Measurements from ENCODE around the gene PIN1. TPM values are rescaled to one million over a fixed set of nuclear protein-coding genes. Genes with fewer than 3 reads are reported as not detected.
A peak's percentile ranks its signal among the peaks of the same experiment; 100 is the strongest.

The PIN1 gene
- total and polyA plus RNA-seq, 2 of the 13 experiments (the other 11 are each of a cell fraction or from before 2014, with no cell fraction given) = 31.9 to 72.0 TPM

- Histone ChIP-seq H3K4me1 (ENCODE audit: insufficient read depth, low read length) (peaks cover 33% of the 10 kb centered on the region), H3K4me3 (replicated peaks in 1 of 3; ENCODE audit: insufficient read depth in 1 of 3, low read depth in 2 of 3, low read length in 3 of 3) (peak overlapping the region; percentile 81 to 95 (median 84)), H3K9ac (ENCODE audit: insufficient read depth, low read depth, low read length) (peak overlapping the region; percentile 91), H3K79me2 (ENCODE audit: insufficient read depth, low read length) (peaks cover 34% of the 10 kb centered on the region), H2AFZ (ENCODE audit: low read length) (no peak overlapping the region), H3K4me2 (ENCODE audit: low read depth, low read length) (peak overlapping the region; percentile 78), H3K36me3 (replicated peaks in 1 of 2; ENCODE audit: control insufficient read depth in 1 of 2, insufficient read depth in 2 of 2, low read length in 2 of 2) (peaks cover 2 to 6% of the 10 kb centered on the region in 2 experiments; a peak in 3 of 5 replicates), H3K27ac (ENCODE audit: extremely low read length, insufficient read depth, low read length) (peak overlapping the region; percentile 93), H4K20me1 (ENCODE audit: insufficient read depth, low read length) (peaks cover 6% of the 10 kb centered on the region; the same call in 1 of the 2 replicates), H3K27me3 (ENCODE audit: control insufficient read depth in 1 of 2, insufficient read depth in 2 of 2, low read length in 2 of 2) (no peaks in the 10 kb centered on the region; a peak in 1 of 5 replicates), H3K9me3 (ENCODE audit: low read length) (no peaks in the 10 kb centered on the region; the same call in 1 of the 2 replicates)
- intact Hi-C loops (cut with micrococcal nuclease; ENCODE audit: unreplicated experiment) = loop anchor here (2.0 kb wide), 1 partner anchor 33 kb away; no protein-coding TSS in a partner anchor
- TSS peak; percentile 51 for BruUV-seq (replicated peaks)
- WGBS (ENCODE audit: low lambda C conversion rate) = 9% methylated on average over 4 of the region's 39 CpGs
- POLR2A ChIA-PET = interaction anchor here (0.9 to 2.5 kb wide), 7 partner anchors 9 to 213 kb away, joined by 3 to 16 read pairs (median 5); partner anchors contain the start of genes PIN1, UBL5 and ZNF846
- ATAC-seq = peak; percentile 34
- CTCF ChIA-PET (ENCODE audit: low intra/inter-chr PET ratio, low total read pairs) = no interaction called here
- in situ Hi-C loops (cut with HindIII; ENCODE audit: extremely low pct_ligation_motif_present, low pct_unique_long_range_greater_than_20kb) = no loop called here
- no peak for FAIRE-seq
- DNase-seq (ENCODE audit: low spot score) = no peak
- TF ChIP-seq ZNF564 (CRISPR knock-in tag; IDR thresholded peaks at IDR 0.05) (no peak), ZSCAN30 (CRISPR knock-in tag; IDR thresholded peaks at IDR 0.05) (no peak), ZNF616 (CRISPR knock-in tag; IDR thresholded peaks at IDR 0.05; ENCODE audit: low read depth) (no peak), ZFYVE20 (CRISPR knock-in tag; IDR thresholded peaks at IDR 0.05; ENCODE audit: borderline replicate concordance, low read depth) (0 out of 2 replicates have a peak, but pooled peaks have one; percentile 63), SIX4 (CRISPR knock-in tag; IDR thresholded peaks at IDR 0.05) (no peak), NFE2 (CRISPR knock-in tag; IDR thresholded peaks at IDR 0.05) (no peak), FLYWCH1 (CRISPR knock-in tag; IDR thresholded peaks at IDR 0.05) (no peak), KDM5A (IDR thresholded peaks at IDR 0.05; ENCODE audit: borderline replicate concordance, low read length) (peak; percentile 95), SCMH1 (CRISPR knock-in tag; IDR thresholded peaks at IDR 0.05; ENCODE audit: borderline replicate concordance) (no peak), SAP130 (CRISPR knock-in tag; IDR thresholded peaks at IDR 0.05; ENCODE audit: low read depth) (no peak), ZNF329 (CRISPR knock-in tag; IDR thresholded peaks at IDR 0.05; ENCODE audit: low read depth) (0 out of 2 replicates have a peak, but pooled peaks have one; percentile 50), ZNF496 (CRISPR knock-in tag; IDR thresholded peaks at IDR 0.05; ENCODE audit: insufficient replicate concordance) (no peak), ZNF101 (CRISPR knock-in tag; IDR thresholded peaks at IDR 0.05; ENCODE audit: borderline replicate concordance, low read depth) (no peak), HOXD1 (CRISPR knock-in tag; IDR thresholded peaks at IDR 0.05) (no peak; the same call in 1 of the 2 replicates), ZNF468 (CRISPR knock-in tag; IDR thresholded peaks at IDR 0.05) (no peak), ZBTB42 (CRISPR knock-in tag; IDR thresholded peaks at IDR 0.05) (0 out of 2 replicates have a peak, but pooled peaks have one; percentile 87), ZNF207 (IDR thresholded peaks at IDR 0.05; ENCODE audit: borderline replicate concordance) (no peak), NR1H2 (CRISPR knock-in tag; IDR thresholded peaks at IDR 0.05; ENCODE audit: borderline replicate concordance, low read depth) (no peak)
- TF ChIP-seq, protein P1, sequence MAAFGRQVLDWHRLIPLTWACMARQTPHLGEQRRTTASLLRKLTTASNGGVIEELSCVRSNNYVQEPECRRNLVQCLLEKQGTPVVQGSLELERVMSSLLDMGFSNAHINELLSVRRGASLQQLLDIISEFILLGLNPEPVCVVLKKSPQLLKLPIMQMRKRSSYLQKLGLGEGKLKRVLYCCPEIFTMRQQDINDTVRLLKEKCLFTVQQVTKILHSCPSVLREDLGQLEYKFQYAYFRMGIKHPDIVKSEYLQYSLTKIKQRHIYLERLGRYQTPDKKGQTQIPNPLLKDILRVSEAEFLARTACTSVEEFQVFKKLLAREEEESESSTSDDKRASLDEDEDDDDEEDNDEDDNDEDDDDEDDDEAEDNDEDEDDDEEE (CRISPR knock-in tag; IDR thresholded peaks at IDR 0.05) = peak; percentile 78; the same call in 1 of the 2 replicates
- TF ChIP-seq, protein P2, sequence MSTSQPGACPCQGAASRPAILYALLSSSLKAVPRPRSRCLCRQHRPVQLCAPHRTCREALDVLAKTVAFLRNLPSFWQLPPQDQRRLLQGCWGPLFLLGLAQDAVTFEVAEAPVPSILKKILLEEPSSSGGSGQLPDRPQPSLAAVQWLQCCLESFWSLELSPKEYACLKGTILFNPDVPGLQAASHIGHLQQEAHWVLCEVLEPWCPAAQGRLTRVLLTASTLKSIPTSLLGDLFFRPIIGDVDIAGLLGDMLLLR (CRISPR knock-in tag; IDR thresholded peaks at IDR 0.05) = peak; percentile 68; the same call in 1 of the 2 replicates
- TF ChIP-seq, protein P3, sequence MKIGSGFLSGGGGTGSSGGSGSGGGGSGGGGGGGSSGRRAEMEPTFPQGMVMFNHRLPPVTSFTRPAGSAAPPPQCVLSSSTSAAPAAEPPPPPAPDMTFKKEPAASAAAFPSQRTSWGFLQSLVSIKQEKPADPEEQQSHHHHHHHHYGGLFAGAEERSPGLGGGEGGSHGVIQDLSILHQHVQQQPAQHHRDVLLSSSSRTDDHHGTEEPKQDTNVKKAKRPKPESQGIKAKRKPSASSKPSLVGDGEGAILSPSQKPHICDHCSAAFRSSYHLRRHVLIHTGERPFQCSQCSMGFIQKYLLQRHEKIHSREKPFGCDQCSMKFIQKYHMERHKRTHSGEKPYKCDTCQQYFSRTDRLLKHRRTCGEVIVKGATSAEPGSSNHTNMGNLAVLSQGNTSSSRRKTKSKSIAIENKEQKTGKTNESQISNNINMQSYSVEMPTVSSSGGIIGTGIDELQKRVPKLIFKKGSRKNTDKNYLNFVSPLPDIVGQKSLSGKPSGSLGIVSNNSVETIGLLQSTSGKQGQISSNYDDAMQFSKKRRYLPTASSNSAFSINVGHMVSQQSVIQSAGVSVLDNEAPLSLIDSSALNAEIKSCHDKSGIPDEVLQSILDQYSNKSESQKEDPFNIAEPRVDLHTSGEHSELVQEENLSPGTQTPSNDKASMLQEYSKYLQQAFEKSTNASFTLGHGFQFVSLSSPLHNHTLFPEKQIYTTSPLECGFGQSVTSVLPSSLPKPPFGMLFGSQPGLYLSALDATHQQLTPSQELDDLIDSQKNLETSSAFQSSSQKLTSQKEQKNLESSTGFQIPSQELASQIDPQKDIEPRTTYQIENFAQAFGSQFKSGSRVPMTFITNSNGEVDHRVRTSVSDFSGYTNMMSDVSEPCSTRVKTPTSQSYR (CRISPR knock-in tag; IDR thresholded peaks at IDR 0.05; ENCODE audit: borderline replicate concordance) = 0 out of 2 replicates have a peak, but pooled peaks have one; percentile 54
Observed at GRCh38 chr19:9818175-9818733, 16.9 kb upstream of the PIN1 start.
